Measurements from ENCODE around the gene MAN2A2. TPM values are rescaled to one million over a fixed set of nuclear protein-coding genes. Genes with fewer than 3 reads are reported as not detected.

The MAN2A2 gene
- 7.5 and 11.1 TPM in 2 replicates for total RNA-seq

DNA sequence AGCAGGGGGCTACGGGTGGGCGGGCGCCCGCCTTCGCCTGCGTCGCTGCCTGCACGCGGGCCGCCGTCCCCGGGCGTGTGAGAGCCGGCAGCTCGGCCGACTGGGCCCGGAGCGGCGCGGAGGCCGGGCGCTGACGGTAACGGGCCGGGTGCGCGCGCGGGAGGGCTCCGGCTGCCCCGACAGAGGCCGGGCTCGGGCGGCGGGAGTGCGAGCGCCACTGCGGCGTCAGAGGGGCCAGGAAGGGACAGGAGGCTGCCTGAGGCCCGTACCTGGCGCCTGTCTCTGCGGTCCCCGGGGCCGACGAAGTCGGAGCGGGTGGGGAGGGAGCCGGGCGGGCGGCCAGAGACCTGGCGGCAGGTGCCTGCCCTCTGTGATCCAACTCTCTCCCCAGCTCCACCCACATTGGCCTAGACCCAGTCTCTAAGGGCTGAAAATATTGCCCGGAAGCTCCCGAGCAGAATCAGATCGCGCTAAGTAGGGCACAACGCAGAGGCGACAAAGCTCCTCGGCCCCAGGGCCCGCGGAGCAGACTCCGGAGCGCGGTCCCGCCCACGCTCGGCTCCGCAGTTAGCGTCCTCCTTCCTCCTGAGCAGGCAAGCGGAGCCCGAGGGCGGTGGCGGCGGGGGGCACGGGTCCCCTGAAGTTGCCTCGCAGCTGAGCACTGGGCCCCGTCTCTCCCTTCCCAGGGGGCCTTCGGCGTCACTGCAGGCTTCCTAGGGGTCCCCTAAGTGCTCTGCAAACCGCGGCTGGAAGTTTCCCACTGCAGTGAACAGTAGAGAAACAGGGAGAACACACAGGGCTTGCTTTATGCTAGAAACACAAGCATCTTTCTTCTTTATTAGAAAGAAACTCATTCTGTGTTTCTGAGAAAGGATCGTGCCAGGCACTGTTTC is at the start of gene MAN2A2:
MAN2A2 (plus strand) TSS at position 463 of the 893 bp plus-strand sequence. CDS start 906 bp downstream, outside the sequence.

DNA sequence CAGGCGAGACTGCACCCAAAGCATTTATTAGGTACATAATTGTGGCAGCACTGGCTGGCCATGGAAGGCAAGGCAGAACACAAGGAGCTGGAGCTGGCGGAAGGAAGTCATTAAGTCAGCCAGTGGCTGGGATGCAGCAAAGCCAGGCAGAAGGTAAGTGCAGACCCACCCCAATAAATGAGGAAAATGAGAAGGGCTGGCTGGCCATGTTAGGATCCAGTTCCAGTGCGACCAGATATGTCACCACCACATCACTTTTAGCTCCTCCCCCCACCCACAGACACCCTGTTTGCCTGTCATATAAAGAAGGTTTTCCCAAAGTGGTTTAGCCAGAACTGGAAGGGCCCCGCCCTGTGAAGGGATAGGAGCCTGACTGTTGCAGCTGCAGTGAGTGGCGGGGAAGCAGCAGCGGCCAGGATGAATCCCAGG is 34.8 kb upstream of the MAN2A2 start, which contains the start of gene FURIN:
FURIN (plus strand) TSS at position 328 of the 429 bp plus-strand sequence. CDS start 7,153 bp downstream, outside the sequence.

DNA sequence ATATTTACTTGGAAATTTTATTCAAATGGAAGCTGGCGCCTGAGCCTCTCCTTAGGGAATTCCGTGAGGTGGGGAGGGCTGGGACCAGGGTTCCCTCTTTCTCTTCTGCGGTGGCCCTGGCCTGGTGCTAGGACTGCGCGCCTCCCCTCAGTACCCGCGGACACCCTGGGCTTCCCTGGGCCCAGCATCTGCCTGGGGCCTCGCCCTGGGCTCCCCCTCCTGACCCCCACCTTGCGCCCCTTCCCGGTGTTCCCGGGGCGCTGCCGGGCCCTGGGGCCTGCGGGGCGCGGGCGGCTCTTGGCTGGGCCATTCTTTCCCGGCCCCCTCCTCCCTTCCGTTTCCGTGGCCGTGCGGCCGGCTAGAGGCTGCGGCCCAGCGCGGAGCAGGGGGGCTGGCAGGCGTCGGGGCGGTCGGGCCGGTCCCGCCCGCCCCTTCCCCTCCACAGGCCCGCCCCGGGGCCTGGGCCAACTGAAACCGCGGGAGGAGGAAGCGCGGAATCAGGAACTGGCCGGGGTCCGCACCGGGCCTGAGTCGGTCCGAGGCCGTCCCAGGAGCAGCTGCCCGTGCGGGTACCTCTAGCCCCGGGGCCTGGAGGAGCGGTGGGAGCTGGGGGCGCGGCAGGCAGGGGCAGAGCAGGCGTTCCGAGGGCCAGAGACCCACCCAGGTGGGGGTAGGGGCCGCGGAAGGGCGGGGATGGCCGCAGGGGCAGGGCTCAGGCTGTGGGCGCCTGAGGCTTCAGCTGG is 19.0 kb upstream of the MAN2A2 start, which contains the start of gene FES:
FES (plus strand) TSS at position 529 of the 743 bp plus-strand sequence. CDS start 542 bp downstream, outside the sequence.

DNA sequence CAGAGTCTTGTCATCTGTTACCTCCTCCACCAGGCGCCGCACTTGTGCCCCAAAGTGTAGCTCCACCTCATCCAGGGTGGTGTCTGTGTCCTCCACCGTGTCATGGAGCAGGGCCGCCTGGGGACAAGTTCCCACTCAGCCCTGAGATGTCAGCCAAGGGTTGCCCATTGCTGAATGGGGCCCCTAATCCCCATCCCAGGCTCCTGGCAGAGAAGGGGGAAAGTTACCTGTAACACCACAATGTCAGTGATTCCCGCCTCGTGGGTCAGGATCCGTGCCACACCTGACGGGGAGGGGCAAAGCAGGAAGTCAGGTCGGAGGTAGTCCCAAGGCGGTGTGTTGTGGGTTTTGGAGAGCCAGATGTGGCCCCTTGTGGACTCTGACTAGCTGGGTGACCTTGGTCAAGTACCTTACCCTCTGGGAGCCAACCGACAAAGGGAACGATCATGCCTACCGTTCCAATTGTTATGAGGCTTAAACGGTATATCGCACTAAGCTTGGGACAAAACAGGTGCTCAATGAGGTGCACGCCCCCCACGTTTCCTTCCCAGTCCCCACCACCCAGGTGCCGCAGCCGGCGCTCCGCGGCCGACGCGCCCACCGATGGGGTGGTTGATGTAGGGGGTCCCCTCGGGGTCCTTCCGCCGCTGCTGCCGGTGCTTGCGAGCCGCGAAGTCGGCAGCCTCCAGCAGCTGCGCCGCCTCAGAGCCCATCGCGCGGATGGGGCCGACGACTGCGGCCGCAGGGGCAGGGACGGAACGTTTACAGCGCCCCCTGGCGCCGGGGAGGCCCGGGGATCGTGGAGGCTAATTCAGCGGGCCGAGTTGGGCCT is 28.9 kb downstream of the MAN2A2 start, which contains the start of gene HDDC3:
HDDC3 (minus strand) TSS at position 722 of the 832 bp plus-strand sequence; CDS start at position 713, 9 bp downstream.

DNA sequence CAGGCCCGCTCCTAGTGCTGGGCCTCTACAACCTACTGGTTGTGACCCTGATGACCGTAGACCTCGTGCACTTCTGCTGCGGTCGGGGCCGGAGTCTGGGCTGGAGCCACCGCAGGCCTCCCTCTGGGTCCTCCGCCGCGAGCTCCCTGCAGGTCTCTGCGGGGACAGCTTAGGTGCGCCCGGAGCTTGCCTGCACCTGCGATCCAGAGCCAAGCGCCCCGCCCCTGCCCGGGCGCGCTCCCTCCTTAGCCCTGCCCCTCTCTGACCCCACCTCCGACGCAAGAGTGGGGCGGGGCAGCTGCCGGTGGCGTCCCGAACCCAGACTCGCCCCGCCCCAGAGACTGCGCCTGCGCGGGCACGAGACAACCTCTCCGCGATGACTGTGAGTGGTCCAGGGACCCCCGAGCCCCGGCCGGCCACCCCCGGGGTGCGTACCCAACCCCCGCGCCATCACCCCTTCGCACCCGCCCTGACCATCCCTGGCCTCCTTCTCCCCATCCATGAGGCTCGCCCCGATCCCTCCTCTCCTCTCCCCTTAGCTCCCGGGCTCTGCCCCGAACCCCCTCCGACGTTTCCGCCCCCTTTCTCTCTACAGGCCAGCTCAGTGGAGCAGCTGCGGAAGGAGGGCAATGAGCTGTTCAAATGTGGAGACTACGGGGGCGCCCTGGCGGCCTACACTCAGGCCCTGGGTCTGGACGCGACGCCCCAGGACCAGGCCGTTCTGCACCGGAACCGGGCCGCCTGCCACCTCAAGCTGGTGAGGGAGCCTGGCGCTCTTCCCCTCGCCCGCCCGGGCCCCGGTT is 32.0 kb downstream of the MAN2A2 start, which contains the start of gene UNC45A:
UNC45A (plus strand) TSS at position 337 of the 803 bp plus-strand sequence; CDS start at position 377, 40 bp downstream.

DNA sequence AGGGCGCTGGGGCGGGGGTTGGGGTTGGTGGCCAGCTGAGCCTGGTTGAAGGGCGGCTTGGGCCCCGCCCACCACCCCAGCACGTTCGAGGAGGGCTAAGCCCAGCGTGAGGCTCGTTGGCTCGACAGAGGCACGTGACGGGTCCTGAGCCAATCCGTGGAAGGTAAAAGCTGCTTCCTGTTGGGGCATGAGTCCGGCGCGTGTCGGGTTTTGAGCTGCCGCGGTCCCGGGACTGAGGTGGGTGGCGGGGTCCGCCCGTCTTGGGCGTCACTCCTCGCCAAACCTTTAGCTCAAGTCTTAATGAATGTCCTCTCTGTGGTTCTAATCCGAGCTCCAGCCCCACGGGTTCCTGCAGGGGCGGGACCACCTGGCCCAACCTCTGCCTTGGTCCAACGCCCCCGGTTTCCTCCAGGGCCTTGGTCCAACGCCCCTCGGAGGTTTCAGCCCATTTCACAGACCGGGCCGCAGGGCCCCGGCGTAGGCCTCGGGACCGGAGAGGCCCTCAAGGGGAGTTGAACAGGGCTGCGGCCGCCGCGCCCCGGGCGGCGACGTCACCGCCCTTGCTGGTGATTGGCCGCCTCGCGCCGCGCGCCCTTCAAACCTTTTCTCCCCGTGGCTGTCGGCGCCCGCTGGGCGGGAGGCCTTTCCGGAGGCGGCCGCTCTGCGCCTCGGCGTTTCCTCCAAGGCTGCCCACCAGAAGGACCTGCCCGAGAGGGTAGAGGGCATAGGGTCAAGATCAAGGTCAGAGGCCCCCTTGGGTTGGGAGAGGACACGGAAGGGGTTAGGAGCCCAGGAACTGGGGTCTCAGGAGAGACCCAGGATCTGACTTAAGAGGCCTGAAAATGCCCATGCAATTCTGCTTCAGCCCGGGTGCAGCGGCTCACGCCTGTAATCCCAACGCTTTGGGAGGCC is 51.9 kb downstream of the MAN2A2 start, which contains the start of gene RCCD1:
RCCD1 (plus strand) TSS at position 173 of the 912 bp plus-strand sequence. CDS start 1,851 bp downstream, outside the sequence.

Other genes starting within 250 kb of the MAN2A2 start
- gene BLM, start 186.0 kb upstream of the MAN2A2 start, total RNA-seq = 0.23 and 1.8 TPM in 2 replicates
- 28.6 and 51.8 TPM in 2 replicates for gene FURIN, start 34.7 kb upstream of the MAN2A2 start, total RNA-seq
- 26.6 and 30.5 TPM in 2 replicates for gene FES, start 18.8 kb upstream of the MAN2A2 start, total RNA-seq
- 8.8 and 9.3 TPM in 2 replicates for gene HDDC3, start 29.2 kb downstream of the MAN2A2 start, total RNA-seq
- gene UNC45A, start 32.0 kb downstream of the MAN2A2 start, total RNA-seq = 24.5 and 36.4 TPM in 2 replicates
- gene RCCD1, start 51.6 kb downstream of the MAN2A2 start, total RNA-seq = 7.4 and 16.3 TPM in 2 replicates
- 8.3 and 12.8 TPM in 2 replicates for gene PRC1, start 91.2 kb downstream of the MAN2A2 start, total RNA-seq
- 5.6 and 13.1 TPM in 2 replicates for gene VPS33B, start 119.3 kb downstream of the MAN2A2 start, total RNA-seq
- gene SV2B, start 197.0 kb downstream of the MAN2A2 start, total RNA-seq = not detected in 2 replicates

All from pericardium fibroblast (primary cell).